Activated T-cell treated with anti-CD3 and anti-CD28 coated beads for 4 hours (primary cell): Measurements from ENCODE around the gene DGCR6L.
"Not testable (repeated sequence)": the region's sequence is repeated elsewhere in the genome, so short reads cannot be mapped to it uniquely, and the experiment has no call there.

Source experiments
- DNase-seq: peaks from one replicate; pipeline ENCODE4 v3.0.0-alpha.2; 2020

Gene DGCR6L

GRCh38 chr22:20324139-20324516 lies 4.3 kb upstream of the DGCR6L start:
- no peak for DNase-seq

DNA sequence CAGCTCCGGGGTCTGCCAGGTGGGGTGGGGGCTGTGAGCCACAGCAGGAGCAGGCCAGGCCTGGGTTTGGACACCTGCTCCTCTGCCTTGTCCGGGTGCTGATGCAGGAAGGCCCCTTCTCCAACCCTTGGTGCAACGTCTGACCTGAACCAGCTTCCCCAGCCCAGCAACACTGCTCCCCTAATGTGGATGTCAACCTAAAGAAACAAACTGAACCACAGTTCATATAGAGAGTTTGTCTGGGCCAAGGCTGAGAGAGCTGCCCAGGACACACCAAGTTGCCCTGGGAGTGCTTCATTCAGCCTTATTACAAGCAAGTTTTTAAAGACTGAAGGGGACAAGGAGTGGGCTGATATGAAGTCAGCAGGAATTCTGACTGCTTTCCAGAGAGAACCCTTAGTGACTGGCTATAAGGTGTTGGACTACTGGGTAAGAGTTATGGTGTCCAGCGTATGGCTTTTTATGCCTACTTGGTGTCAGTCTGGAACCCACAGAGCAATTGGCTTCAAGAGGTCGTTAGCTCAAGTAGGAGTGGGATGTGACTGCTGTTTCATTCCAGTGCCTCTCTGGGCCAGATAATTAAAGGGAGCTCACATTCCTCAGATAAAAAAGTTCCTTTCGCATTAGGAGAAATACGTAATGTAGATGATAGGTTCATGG lies 1.8 kb upstream of the DGCR6L start:
- not testable (repeated sequence) for DNase-seq

DNA sequence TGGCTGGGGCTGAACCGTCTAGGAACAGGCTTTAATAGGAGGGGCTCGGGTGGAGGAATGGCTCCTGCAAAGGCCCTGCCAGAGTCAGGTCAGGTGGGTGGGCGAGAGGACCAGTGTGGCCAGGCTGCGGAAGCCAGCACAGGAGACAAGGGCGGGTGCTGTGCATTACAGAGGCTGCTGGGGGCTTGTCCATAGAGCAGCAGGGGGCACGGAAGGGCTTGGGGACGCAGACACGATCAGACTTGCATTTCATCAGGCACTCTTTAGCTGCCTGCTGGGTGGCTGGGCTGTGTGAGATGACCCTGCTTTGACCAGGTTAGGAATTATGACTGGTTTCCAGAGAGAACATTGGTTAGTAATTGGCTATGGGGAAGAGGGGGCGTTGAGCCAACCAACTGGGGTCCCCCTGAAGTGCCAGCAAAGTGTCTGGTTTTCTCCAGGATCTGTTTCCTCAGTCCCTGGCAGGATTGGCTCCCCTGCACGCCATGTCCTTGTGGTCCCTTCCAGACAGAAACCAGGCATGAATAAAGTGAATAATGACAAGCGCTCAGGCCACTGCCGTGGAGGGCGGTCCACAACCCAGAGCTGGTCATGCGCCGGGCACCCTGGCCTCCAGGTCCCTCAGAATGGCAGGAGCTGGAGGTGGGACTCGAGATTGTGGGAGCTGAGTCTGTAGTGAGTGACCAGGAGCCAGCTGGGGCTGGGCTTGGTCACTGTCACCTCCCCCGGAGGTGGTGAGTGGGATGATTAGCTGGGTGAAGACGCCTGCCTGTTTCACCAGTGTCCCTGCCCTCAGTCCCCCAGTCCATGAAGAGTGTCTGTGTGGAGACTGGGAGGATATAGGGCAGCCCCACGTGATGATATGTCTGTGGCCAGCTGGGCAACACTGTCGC lies 1.0 kb upstream of the DGCR6L start:
- DNase-seq, result not testable (repeated sequence)

DNA sequence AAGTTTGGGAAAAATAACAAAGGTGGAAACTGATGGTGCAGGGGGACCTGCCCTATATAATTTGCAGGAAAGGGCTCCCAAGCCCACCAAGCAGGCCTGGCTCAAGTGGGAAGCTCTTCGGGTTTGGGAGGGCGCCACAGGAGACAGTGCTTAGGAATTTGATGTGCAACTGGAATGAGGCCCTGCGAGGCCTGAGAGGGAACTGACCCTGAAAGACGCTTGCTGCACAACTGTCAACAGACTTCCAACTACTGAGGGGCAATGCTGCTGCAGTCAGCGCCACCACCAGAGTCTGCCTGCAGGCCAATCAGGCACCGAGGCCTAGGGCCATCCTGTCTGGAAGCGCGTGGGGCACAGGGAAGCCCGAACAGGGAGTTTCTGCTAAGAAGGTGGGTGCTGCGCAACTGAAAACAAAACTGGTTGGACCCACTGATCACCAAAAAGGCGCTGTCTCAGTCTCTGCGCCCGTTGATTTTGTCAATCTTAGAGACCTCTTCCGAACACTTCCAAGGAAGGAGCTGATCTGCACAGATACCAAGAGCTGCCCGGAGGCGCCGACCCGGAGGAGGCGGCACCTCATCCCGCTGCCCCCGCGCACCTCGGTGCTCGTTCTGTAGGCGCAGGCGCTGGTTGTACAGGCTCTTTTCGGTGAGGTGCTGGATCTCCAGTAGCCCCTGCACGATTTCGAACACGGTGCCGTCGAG lies 667 bp downstream of the DGCR6L start:
- no peak for DNase-seq

DNA sequence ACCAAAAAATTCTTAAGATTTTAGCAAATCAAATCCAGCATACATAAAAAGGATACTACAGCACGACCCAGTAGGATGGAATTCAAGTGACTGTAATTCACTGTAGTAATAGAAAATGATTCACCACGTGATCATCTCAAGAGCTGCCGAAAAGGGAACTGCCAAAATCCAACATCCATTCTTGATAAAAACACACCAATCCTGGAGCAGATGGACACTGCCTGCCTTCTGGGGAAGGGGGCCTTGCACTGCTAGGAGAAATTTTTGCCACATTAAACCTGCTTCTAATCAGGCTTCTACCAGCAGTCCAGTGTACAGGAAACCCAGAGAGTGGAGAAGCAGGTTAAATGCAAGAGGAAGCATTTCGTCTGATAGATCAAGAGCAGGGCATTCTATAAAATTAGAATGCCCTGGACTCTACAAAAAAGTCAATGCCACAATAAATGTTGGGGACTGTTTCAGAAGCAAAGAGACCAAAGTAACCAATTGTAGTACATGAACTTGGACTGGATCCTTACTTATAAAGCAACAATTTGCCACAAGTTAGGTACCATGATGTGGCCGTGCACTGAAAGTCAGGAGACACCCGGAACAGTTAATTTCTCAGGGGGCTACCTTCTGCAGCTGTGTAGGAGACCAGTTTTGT lies 1.7 kb downstream of the DGCR6L start:
- not testable (repeated sequence) for DNase-seq

DNA sequence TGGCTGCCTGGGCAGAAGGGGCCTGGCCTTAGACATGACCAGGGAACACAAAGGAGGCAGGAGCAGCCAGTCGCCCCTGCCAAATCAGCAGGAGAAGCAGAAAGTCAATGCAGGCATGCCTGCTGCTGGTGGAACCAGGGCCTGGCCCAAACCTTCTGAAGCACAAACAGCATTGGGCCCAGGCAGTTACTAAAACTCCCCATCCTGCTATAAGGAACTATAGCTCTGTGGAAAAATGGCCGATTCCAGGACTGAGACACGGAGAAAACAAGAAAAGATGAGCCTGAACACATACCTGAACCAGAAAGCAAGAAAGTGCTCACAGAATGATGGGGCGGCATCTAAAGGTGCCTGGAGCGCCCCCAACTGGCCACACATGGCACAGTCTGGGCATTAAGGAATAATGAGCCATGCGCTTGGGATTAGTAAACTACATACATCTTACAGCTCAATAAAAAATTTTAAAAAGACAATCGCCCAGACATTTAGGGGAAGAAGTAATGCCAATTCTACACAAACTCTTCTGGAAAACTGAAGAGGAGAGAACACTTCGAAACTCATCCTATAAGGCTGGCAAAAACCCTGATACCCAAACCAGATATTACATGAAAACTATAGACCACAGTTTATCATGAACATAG lies 2.3 kb downstream of the DGCR6L start:
- not testable (repeated sequence) for DNase-seq

DNA sequence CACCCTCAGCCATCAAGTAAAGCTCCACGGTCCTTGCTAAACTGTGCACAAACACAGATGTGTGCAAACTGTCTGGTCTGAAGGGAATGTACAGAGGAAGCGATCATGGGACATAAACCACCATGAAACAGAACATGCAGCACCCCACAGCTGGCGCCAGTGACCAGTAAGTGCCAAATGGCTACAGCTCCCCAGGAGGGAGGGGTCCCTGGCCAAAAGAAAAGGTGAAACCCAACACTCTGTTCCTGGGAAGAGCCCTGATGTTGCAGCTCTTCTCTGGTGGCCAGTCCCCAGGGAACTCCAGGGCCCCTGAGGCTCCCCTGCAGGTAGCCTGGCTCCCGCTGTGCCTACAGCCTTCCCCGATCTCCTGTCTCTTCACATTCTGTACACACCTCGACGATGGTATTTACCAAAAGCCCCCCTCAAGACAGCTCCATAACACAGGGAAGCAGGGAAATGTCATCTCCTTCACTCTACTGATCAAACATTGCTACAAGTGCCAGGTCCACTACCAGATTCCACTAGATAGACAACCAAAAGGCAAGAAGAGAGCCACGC lies 2.9 kb downstream of the DGCR6L start:
- no peak for DNase-seq

DNA sequence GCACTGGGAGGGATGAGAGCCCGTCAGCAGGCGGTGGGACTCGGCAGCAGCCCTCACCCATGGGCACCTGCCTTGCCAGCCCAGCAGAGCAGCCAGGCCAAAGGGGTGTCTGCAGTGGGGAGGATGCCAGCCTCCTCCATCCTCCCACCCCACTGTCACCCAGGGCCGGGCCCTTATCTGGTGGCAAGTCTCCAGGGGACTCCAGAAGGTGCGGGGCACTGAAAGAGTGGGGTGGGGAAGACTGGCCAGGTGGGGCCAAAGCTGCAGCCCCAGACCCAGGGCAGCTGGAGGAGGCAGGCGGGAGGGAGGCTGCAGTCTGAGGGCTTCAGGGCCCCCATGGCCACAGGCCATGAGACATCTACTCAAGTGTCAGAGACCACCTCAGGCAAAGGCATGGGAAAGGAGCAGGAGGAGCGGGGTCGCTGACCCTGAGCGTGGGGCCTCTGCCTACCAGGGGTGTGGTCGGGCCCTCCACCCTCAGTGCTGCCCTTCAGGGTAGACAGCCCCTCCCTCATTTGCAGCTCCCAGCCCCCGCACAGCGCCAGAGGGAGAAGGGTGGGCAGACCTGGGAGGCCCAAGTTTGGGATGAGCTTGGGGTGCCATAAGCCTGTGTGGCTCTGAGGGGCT lies 3.5 kb downstream of the DGCR6L start:
- no peak for DNase-seq

DNA sequence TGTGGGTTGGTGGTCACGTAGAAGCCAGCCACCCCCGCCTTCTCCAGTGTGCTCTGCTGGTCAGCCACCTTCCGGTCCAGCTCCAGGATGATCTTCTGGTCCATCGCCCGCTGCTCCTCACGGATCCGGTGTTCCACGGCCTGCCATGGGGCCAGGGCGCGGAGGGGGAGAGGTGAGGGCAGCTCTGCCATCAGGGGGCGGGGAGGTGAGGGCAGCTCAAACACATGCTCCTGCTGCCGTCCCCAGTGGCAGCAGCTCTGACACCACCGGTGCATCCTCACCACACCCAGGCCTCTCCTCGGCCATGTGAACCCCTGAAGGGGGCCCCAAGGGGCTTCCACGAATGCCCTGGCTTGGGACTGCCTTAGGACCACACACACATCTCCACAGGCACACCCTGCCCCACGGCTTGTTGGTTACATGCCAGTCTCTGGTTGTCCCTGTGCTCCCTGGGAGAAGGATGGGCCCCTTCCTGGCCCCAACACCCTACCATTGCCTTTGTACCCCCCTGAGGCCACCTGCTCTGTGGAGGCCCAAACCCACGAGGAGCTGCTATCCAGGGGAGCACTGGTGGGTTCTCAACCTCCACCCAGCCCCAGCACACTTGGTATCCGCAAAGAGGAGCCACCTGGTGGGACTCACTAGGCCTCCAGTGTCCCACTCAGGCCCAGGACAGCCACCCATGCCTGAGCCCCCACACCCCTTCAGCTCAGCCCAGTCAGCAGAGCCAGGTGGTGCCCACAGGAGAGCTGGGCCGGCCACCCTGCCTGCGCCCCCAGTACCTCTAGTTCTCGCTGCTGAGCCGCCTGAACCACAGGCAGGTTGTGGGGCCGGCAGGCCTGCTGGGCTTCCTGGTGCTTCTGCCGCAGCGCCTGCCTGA lies 4.3 kb downstream of the DGCR6L start:
- DNase-seq, result no peak

- not testable (repeated sequence) for DNase-seq
Observed at GRCh38 chr22:20314741-20315336, 5.0 kb downstream of the DGCR6L start.

GRCh38 chr22:20314206-20314605 lies 5.7 kb downstream of the DGCR6L start:
- not testable (repeated sequence) for DNase-seq

DNA sequence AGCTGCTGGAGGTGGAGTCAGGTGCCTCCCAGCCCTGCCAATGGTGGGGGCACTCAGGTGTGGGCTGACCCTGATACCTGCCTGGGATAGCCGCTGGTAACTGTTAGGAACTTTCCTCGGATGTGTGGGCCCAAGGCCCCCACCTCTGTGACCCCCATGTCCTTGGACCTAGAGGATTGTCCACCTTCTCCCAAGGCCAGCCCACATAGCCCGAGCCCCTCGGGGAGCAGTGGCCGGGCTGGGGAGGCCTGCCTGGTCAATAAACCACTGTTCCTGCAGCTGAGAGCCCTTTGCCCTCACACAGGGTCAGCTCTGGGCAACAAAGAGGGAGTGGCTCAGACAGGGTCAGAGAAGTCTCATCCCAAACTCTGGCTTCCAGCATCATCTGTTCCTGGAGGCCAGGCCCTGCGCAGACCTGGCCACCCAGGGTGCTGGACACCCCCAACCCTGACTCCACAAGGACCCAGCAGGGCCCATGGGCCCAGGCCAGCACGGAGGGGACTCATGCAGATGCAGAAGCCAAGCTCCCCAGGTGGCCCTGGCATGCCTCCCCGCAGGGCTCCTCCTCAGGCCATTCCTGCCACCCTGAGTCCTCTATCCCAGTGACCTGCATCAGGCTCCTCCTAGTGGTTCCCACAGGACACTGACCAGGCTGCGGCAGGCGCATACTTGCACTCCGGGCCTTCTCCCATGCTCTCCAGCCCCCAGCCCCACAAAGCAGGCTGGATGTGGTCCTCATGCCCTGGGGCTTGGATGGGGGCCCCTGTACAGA lies 6.4 kb downstream of the DGCR6L start:
- DNase-seq, result not testable (repeated sequence)

- DNase-seq, result no peak
Observed at GRCh38 chr22:20312396-20313191, 7.3 kb downstream of the DGCR6L start.

GRCh38 chr22:20311249-20312062 lies 8.4 kb downstream of the DGCR6L start:
- not testable (repeated sequence) for DNase-seq

- not testable (repeated sequence) for DNase-seq
Observed at GRCh38 chr22:20310773-20311172, 9.1 kb downstream of the DGCR6L start.

DNA sequence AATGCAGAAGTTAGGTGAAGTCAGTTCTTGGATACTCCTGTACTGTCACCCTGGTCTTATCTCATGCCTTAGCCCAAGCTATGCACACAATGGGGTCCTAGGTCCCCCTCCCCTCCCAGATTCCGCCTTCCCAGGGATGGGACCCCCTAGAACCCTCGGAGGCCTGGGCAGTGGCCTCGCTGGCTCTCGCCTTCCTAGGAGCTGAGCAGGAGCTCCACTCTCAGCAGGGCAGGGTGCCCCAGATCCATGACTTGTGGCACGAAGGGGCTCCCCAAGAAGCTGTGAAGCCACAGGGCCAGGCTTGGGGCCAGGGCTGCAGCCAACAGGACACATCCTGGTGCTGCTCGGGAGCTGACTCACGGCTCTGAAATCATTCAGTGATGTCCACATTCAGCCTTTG lies 9.7 kb downstream of the DGCR6L start:
- DNase-seq, result not testable (repeated sequence)

GRCh38 chr22:20308806-20309650 lies 10.8 kb downstream of the DGCR6L start:
- DNase-seq, result not testable (repeated sequence)
